ENCODE data around the gene CMTM3. TPM values are rescaled to one million over a fixed set of nuclear protein-coding genes. Genes with fewer than 3 reads are reported as not detected.
A peak's percentile ranks its signal among the peaks of the same experiment; 100 is the strongest.

Gene CMTM3
- polyA plus RNA-seq, 1 experiment: 35.5 TPM

DNA sequence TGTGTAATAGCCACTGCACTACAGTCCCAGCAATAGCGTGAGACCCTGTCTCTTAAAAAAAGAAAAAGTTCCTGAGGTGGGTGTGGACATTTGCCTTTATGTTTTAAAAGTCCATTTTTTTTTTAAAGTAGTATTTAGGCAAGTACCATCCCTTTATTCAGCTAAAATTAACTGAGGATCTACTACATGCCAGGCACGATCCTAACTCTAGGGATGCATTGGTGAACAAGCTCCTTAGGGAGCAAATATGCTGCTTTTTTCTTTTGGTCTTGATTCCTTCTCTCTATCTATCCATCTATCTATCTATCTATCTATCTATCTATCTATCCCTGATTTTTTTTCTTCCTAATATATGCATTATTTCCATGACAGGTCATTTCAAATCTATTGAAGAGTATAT is 44.7 kb downstream of the CMTM3 start:
- POLR2A ChIA-PET: no interaction called here
- no peaks in the 10 kb centered on the region for H3K27me3 ChIP-seq (ENCODE audit: control insufficient read depth, insufficient read depth, low read length)
- TF ChIP-seq, protein P1, sequence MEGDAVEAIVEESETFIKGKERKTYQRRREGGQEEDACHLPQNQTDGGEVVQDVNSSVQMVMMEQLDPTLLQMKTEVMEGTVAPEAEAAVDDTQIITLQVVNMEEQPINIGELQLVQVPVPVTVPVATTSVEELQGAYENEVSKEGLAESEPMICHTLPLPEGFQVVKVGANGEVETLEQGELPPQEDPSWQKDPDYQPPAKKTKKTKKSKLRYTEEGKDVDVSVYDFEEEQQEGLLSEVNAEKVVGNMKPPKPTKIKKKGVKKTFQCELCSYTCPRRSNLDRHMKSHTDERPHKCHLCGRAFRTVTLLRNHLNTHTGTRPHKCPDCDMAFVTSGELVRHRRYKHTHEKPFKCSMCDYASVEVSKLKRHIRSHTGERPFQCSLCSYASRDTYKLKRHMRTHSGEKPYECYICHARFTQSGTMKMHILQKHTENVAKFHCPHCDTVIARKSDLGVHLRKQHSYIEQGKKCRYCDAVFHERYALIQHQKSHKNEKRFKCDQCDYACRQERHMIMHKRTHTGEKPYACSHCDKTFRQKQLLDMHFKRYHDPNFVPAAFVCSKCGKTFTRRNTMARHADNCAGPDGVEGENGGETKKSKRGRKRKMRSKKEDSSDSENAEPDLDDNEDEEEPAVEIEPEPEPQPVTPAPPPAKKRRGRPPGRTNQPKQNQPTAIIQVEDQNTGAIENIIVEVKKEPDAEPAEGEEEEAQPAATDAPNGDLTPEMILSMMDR (IDR thresholded peaks at IDR 0.05; ENCODE audit: insufficient read depth, low read depth, low read length): no peak
- no peak for DNase-seq (ENCODE audit: low read depth)
- no peaks in the 10 kb centered on the region for H3K36me3 ChIP-seq (ENCODE audit: control insufficient read depth, insufficient read depth, low read length)
- CTCF ChIA-PET: interaction anchor here (0.8 to 1.4 kb wide), 2 partner anchors 8 to 40 kb away, joined by 3 to 4 read pairs; no protein-coding TSS in a partner anchor
- no peak overlapping the region for H3K4me3 ChIP-seq (ENCODE audit: low read depth, low read length)

DNA sequence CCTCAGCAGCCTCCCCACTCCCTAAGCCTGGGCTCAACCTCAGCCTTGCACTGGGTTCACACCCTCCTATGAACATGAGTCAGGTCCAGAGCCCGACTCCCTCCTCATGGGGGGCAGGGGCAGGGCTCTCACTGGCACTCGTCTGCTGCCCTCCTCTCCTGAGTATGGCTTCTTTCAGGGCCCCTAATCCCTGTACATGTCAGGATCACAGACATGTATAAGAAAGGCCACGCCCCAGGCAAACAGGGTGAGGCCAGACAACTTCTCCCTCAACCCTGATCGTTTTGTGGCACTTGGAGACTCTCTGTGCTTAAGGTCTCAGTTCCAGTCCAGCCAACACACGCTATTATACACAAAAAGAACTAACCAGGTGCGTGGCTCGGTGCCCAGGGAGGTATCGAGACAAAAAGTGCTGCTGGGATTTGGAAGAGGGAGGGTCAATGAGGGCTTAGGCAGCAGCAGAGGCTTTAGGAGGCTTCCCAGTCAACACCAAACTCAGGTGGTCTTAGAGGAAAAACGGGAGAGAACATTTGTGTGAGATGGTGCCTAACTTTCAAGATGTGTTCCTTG is 45.2 kb downstream of the CMTM3 start:
- Histone ChIP-seq H3K27me3 (ENCODE audit: control insufficient read depth, insufficient read depth, low read length) (no peaks in the 10 kb centered on the region), H3K36me3 (ENCODE audit: control insufficient read depth, insufficient read depth, low read length) (no peaks in the 10 kb centered on the region), H3K4me3 (ENCODE audit: low read depth, low read length) (no peak overlapping the region)
- ChIA-PET CTCF (interaction anchor here (0.8 to 4.3 kb wide), 11 partner anchors 9 to 88 kb away, joined by 3 to 58 read pairs (median 10); no protein-coding TSS in a partner anchor), POLR2A (no interaction called here)
- no peak for DNase-seq (ENCODE audit: low read depth)
- TF ChIP-seq, protein P1 (IDR thresholded peaks at IDR 0.05; ENCODE audit: insufficient read depth, low read depth, low read length): no peak

DNA sequence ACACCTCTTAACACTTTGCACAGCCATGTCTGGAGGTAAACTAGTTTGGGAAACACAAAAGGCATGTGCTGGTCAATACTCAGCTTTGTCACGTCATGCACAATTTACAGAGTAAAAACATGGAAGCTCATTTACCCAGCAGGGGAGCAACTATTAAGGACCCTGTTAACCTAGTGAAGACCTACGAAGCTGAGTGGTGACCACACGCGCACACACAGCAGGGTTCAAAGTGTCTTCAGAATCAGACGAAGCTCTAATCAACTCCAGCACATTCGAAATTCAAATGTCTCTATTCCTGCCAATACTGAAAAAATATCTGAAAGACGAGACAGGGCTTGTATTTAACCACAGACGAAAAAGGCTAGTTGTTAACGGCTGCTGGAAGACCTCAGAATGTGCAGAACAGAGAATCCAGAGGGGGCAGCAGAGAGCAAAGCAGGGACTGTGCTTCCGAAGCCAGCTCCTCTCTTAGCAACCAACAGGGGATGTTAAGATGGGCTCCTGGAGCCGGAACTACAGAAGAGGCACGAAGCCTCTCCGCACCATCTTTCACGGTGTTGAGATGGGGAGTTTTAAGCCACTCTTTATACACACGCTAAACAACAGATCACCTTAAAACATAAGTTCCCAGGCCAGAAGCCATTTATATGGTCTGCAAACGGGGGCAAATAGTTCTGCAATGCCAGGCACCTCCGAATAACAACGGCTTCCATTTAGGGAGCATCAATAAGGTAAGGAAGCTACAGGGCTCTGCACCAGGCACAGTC is 46.4 kb downstream of the CMTM3 start:
- no peaks in the 10 kb centered on the region for H3K27me3 ChIP-seq (ENCODE audit: control insufficient read depth, insufficient read depth, low read length)
- ChIA-PET CTCF (interaction anchor here (0.6 to 4.3 kb wide), 28 partner anchors 8 to 101 kb away, joined by 3 to 58 read pairs (median 5); partner anchors contain the start of genes CKLF, CMTM3 and DYNC1LI2), POLR2A (no interaction called here)
- peak; percentile 54 for DNase-seq (ENCODE audit: low read depth)
- H3K4me3 ChIP-seq (ENCODE audit: low read depth, low read length): no peak overlapping the region
- no peaks in the 10 kb centered on the region for H3K36me3 ChIP-seq (ENCODE audit: control insufficient read depth, insufficient read depth, low read length)
- TF ChIP-seq, protein P1 (IDR thresholded peaks at IDR 0.05; ENCODE audit: insufficient read depth, low read depth, low read length): peak; percentile 97

DNA sequence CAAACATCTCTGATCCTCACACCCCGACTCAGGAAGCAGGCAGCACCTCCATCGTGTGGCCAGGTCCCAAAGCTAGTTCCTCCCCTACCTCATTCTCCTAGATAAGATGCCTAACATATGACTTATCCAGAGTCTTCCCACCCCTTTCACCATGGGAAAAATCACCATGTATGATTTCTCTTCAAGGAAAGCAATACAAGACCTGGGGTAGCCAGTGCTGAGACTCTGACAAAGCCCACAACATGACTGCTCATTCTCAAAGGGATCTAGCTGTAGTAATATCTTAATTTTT is 46.9 kb downstream of the CMTM3 start:
- Histone ChIP-seq H3K4me3 (ENCODE audit: low read depth, low read length) (no peak overlapping the region), H3K36me3 (ENCODE audit: control insufficient read depth, insufficient read depth, low read length) (no peaks in the 10 kb centered on the region), H3K27me3 (ENCODE audit: control insufficient read depth, insufficient read depth, low read length) (no peaks in the 10 kb centered on the region)
- DNase-seq (ENCODE audit: low read depth): no peak
- ChIA-PET POLR2A (no interaction called here), CTCF (interaction anchor here (0.6 to 4.3 kb wide), 25 partner anchors 8 to 580 kb away, joined by 3 to 58 read pairs (median 5); partner anchors contain the start of genes CKLF, CMTM3 and DYNC1LI2)
- TF ChIP-seq, protein P1 (IDR thresholded peaks at IDR 0.05; ENCODE audit: insufficient read depth, low read depth, low read length): no peak

DNA sequence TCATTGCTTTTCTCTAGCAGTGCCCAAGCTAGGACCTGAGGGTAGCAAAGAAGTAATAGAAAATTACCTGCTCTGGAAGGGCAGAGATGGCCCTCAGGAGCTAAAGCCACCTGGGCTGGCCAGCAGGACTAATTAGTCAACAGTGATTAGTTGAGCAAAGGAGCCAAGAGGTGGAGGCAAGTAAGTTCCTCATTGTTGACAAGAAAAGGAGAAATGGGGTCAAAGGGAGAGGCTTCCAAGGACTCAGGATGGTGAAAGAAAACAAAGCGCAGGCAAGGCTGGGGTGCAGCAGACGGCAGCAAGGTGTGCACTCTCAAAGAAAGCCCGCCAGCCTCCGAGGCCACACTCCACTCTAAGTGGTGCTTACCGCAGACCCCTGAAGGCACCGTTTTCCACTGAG is 47.5 kb downstream of the CMTM3 start:
- POLR2A ChIA-PET: no interaction called here
- H3K36me3 ChIP-seq (ENCODE audit: control insufficient read depth, insufficient read depth, low read length): no peaks in the 10 kb centered on the region
- DNase-seq (ENCODE audit: low read depth): no peak
- no peaks in the 10 kb centered on the region for H3K27me3 ChIP-seq (ENCODE audit: control insufficient read depth, insufficient read depth, low read length)
- TF ChIP-seq, protein P1 (IDR thresholded peaks at IDR 0.05; ENCODE audit: insufficient read depth, low read depth, low read length): no peak
- no peak overlapping the region for H3K4me3 ChIP-seq (ENCODE audit: low read depth, low read length)
- CTCF ChIA-PET: interaction anchor here (0.6 to 4.3 kb wide), 16 partner anchors 9 to 581 kb away, joined by 3 to 58 read pairs (median 5); no protein-coding TSS in a partner anchor
